Activated CD8-positive, alpha-beta memory T cell treated with anti-CD3 and anti-CD28 coated beads for 36 hours (primary cell): ENCODE measurements around the gene TLX2. TPM values are rescaled to one million over a fixed set of nuclear protein-coding genes. Genes with fewer than 3 reads are reported as not detected.

Experiments used
- CTCF ChIA-PET: fragments of 350-600 bp; sonication (Branson Sonifier 250); formaldehyde crosslinking; loops from one replicate; lab custom pipeline; 2021; ENCODE audit warnings: antibody characterized with exemption; lab: Charles Lee
- POLR2A ChIA-PET: fragments of 350-600 bp; sonication (Branson Sonifier 250); formaldehyde crosslinking; loops from one replicate; lab custom pipeline; 2021; ENCODE audit warnings: antibody characterized with exemption; lab: Charles Lee
- total RNA-seq, 2 experiments: library from RNA; stranded (reverse); gene quantifications; one replicate each; pipeline ENCODE4 v1.2.3, GENCODE V29; 2021

Gene TLX2
- total RNA-seq, 2 experiments from 2014 or later: 0.25 TPM

- POLR2A ChIA-PET: no interaction called here
- CTCF ChIA-PET: interaction anchor here (1.2 kb wide), 1 partner anchor 9 kb away, joined by 3 read pairs; the partner anchor contains the start of gene TLX2
These were observed 9.8 kb downstream of the TLX2 start for GRCh38 chr2:74524005-74524404.

- ChIA-PET POLR2A (no interaction called here), CTCF (no interaction called here)
These were observed 10.9 kb downstream of the TLX2 start for GRCh38 chr2:74524955-74525716.

DNA sequence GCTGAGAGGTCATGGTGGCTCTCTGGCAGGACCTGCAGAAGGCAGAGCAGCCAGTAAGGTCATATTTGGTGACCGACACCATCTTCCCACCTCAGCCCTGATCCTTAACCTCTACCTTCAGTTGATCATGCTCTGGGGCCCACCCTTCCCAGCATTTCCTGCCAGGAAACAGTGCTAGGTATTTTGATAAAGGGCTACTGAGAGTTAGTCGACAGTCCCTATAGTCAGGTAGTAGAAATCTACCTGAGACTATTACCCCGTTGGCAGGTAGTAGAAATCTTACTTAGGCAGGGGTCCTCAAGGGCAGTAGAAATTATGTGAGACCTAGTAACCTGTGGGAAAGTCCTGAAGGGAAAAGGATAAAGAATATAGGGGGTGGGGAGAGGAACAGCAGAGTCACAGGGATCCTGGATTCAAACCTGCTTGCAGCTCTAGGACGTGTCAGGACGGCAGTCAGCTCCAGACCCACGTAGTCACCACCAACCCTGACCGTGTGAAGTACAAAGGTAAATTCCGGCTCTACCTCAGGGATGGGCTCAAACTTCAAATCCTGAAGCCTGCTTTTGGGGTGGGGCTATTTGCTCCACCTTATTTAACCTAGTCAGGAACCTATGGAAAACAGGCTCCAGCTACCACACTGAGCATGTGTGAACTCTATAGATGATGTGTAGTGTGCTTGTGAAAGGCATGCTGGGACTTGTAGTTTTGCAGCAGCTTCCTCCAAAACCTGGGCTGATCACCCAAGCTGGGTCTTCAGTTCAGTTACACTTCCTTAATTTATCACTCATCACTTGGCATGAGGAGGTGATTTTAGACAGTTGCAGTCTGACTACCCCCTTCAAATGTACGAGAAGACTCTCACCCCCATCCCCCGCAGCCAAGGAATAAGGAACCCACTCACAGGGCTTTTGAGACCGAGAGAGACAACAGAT lies 11.7 kb downstream of the TLX2 start, which contains the start of gene DQX1:
TSS of gene DQX1 (minus strand) at position 515 of the 932 bp plus-strand sequence. CDS start at position 13, 502 bp downstream.
- ChIA-PET POLR2A (no interaction called here), CTCF (interaction anchor here (0.9 to 1.4 kb wide), 2 partner anchors 44 to 51 kb away, joined by 3 to 4 read pairs; no protein-coding TSS in a partner anchor)

GRCh38 chr2:74526649-74527230 lies 12.5 kb downstream of the TLX2 start:
- POLR2A ChIA-PET: no interaction called here

GRCh38 chr2:74527741-74528140 lies 13.5 kb downstream of the TLX2 start:
- CTCF ChIA-PET: interaction anchor here (0.8 to 1.5 kb wide), 2 partner anchors 18 to 61 kb away, joined by 3 read pairs; no protein-coding TSS in a partner anchor
- POLR2A ChIA-PET: no interaction called here

More at GRCh38 chr2:74526649-74527230, 12.5 kb downstream of the TLX2 start:
- CTCF ChIA-PET: interaction anchor here (0.5 to 1.4 kb wide), 3 partner anchors 45 to 314 kb away, joined by 3 to 4 read pairs (median 4); no protein-coding TSS in a partner anchor

DNA sequence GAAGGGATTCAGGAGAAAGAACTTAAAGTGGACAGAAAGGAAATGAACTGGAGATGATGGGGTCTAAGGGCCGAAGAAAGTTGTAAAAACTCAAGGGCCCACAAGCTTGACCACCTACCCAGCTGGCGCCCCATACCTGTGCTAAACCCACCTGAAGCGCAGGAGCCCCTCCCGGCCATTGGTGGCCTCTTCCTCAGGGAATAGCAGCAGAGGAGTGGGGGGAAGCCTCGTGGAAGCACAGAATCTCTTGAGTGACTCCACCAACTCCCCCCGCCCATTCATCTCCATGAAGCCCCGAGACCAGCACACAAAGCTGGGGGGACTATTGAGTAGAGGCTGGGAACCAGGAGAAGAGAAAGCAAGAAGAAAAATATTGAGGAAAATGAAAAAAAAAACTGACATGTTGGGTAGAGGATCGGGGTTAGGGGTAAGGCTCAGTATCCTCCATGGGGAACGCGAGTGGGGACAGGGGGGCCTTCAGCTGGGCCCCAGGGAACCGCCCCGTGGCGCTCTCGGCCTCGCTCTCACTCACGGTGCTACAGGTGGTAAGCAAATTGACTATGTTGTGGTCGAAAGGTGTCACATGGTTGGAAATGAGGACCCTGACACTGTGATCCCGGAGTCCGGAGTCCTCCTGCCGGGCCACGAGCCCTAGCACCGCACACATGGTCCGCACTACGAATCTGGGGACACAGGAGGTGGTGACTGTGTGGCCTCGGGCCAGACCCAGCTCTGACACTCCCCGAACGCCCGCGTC lies 14.5 kb downstream of the TLX2 start:
- POLR2A ChIA-PET: interaction anchor here (0.6 to 1.5 kb wide), 6 partner anchors 14 to 72 kb away, joined by 3 to 7 read pairs (median 4); partner anchors contain the start of genes LBX2, MRPL53, TLX2 and WBP1
- CTCF ChIA-PET: interaction anchor here (1.3 to 4.1 kb wide), 7 partner anchors 9 to 69 kb away, joined by 3 to 20 read pairs (median 7); partner anchors contain the start of genes CCDC142, LBX2, MRPL53 and TTC31

DNA sequence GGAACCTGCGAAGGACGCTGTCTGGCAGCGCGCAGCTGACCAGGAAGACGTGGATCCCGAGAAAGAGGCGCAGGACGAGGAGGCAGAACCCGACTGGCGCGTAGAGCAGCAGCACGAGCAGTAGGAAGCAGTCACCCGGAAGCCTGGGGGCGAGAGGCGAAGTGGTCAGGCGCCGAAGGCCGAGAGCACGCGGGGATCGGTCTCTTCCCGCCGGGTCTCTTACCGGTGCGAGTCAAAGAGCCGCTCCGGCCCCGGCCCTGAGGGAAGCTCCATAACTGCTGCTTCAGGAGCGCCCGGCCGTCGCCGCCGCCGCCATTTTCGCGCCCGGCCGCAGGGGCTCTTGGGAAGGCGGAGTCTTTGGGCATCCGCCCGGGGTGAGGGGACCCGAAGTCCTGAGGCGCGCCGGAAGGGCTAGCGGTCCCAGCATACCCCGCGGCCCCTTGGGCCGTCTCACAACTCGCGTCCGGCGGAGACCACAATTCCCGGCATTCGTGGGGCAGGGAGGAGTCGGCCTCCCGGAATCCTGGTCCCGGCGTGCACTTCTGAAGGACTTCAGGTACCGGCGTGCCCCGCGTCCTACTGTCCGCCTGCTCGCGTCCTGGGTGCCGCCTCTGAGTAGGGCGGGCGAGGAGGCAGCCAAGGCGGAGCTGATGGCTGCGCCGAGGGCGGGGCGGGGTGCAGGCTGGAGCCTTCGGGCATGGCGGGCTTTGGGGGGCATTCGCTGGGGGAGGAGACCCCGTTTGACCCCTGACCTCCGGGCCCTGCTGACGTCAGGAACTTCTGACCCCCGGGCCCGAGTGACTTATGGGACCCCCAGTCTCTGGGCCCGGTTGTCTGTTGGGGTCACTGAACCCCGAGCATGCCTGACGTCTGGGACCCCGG lies 15.3 kb downstream of the TLX2 start, which contains the start of the genes AUP1 and HTRA2:
TSS of gene AUP1 (minus strand) at position 350 of the 882 bp plus-strand sequence. CDS start at position 273, 77 bp downstream.
TSS of gene HTRA2 (plus strand) at position 577 of the 882 bp plus-strand sequence. CDS start at position 651, 74 bp downstream.
- CTCF ChIA-PET: interaction anchor here (0.6 to 4.1 kb wide), 9 partner anchors 10 to 73 kb away, joined by 3 to 20 read pairs (median 5); partner anchors contain the start of genes CCDC142, LBX2, MRPL53 and TTC31

GRCh38 chr2:74530239-74531187 lies 16.3 kb downstream of the TLX2 start:
- ChIA-PET POLR2A (interaction anchor here (0.5 to 1.7 kb wide), 11 partner anchors 15 to 331 kb away, joined by 3 to 10 read pairs (median 6); partner anchors contain the start of gene WBP1), CTCF (interaction anchor here (0.8 to 4.1 kb wide), 7 partner anchors 8 to 74 kb away, joined by 3 to 20 read pairs (median 7); partner anchors contain the start of genes CCDC142, LBX2, MRPL53 and TTC31)

More for the DNA sequence above, 15.3 kb downstream of the TLX2 start, which contains the start of the genes AUP1 and HTRA2:
- POLR2A ChIA-PET: interaction anchor here (0.5 to 1.7 kb wide), 9 partner anchors 15 to 330 kb away, joined by 3 to 8 read pairs (median 6); partner anchors contain the start of genes LBX2, MRPL53, TLX2 and WBP1

DNA sequence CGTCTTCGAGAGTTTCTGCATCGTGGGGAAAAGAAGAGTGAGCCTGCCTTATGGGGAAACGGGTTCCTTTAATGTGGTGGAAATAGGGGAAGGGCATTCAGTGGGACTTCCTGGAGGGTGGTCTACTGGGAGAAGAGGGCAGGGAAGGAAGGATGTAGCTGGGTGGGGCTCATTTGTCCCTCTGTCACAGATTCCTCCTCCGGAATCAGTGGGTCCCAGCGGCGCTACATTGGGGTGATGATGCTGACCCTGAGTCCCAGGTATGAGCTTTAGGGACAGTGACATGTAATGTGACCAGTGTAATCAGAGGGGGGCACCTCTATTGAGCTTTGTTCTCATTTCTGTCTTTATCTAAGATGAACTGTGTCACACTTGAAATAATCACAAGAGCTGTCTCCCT lies 17.4 kb downstream of the TLX2 start:
- CTCF ChIA-PET: interaction anchor here (0.8 to 4.1 kb wide), 5 partner anchors 10 to 55 kb away, joined by 3 to 20 read pairs (median 5); partner anchors contain the start of genes CCDC142 and TTC31
- POLR2A ChIA-PET: interaction anchor here (0.6 to 1.2 kb wide), 4 partner anchors 16 to 73 kb away, joined by 3 to 8 read pairs (median 4); partner anchors contain the start of genes CCDC142 and WBP1

DNA sequence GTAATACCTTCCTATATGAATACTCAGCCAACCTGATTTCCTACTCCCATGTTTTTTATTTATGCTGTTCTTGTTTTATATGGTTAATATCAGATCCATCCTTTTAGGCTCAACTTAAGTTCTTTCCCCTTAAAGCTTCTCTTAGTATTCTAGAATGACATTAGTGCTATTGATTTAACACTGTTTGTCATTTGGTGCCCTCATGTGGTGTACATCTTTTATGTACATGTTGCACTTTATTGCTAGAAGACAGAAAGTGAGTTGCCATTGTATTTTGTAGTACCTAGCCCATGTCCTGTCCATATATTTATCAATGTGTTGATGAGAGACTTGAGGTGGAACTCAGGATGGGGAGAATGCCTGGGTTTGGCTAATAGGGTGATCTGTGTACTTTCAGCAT lies 18.0 kb downstream of the TLX2 start:
- ChIA-PET POLR2A (interaction anchor here (0.9 to 1.2 kb wide), 2 partner anchors 17 to 50 kb away, joined by 3 to 8 read pairs; partner anchors contain the start of gene CCDC142), CTCF (interaction anchor here (0.8 to 4.1 kb wide), 7 partner anchors 19 to 140 kb away, joined by 3 to 20 read pairs (median 5); partner anchors contain the start of genes CCDC142, PCGF1 and TTC31)

GRCh38 chr2:74533464-74533863 lies 19.2 kb downstream of the TLX2 start:
- POLR2A ChIA-PET: no interaction called here
- CTCF ChIA-PET: interaction anchor here (1.1 to 1.5 kb wide), 4 partner anchors 13 to 142 kb away, joined by 3 to 5 read pairs (median 4); partner anchors contain the start of gene PCGF1

GRCh38 chr2:74534411-74534810 lies 20.2 kb downstream of the TLX2 start:
- ChIA-PET CTCF (interaction anchor here (1.3 kb wide), 1 partner anchor 14 kb away, joined by 3 read pairs; no protein-coding TSS in a partner anchor), POLR2A (no interaction called here)

GRCh38 chr2:74535440-74535965 lies 21.3 kb downstream of the TLX2 start:
- CTCF ChIA-PET: no interaction called here
- POLR2A ChIA-PET: no interaction called here

- ChIA-PET CTCF (no interaction called here), POLR2A (no interaction called here)
These were observed 22.1 kb downstream of the TLX2 start for GRCh38 chr2:74536166-74536950.
